Activated T-cell treated with anti-CD3 and anti-CD28 coated beads, Interleukin-2, amount 50 U/mL, for 24 hours (primary cell): ENCODE results near the gene C2orf76.
"Not testable (repeated sequence)": the region's sequence is repeated elsewhere in the genome, so short reads cannot be mapped to it uniquely, and the experiment has no call there.

Source experiments
- DNase-seq: peaks from one replicate; pipeline ENCODE4 v3.0.0-alpha.2; 2020
- H3K27ac Mint-ChIP-seq: 2 replicates; pipeline ENCODE4 v1.8.0; 2020; ENCODE audit warnings: mild to moderate bottlenecking, mixed read lengths
- H3K27me3 Mint-ChIP-seq: 2 replicates; pipeline ENCODE4 v1.8.0; 2020; ENCODE audit warnings: mixed read lengths
- H3K36me3 Mint-ChIP-seq: 2 replicates; pipeline ENCODE4 v1.8.0; 2020; ENCODE audit warnings: low read depth, mixed read lengths
- H3K4me1 Mint-ChIP-seq: 2 replicates; pipeline ENCODE4 v1.8.0; 2020; ENCODE audit warnings: low read depth, mixed read lengths
- H3K4me3 Mint-ChIP-seq: 2 replicates; pipeline ENCODE4 v1.8.0; 2020; ENCODE audit warnings: mild to moderate bottlenecking, moderate library complexity, mixed read lengths
- H3K9me3 Mint-ChIP-seq: 2 replicates; pipeline ENCODE4 v1.8.0; 2020; ENCODE audit warnings: mixed read lengths

Gene C2orf76

DNA sequence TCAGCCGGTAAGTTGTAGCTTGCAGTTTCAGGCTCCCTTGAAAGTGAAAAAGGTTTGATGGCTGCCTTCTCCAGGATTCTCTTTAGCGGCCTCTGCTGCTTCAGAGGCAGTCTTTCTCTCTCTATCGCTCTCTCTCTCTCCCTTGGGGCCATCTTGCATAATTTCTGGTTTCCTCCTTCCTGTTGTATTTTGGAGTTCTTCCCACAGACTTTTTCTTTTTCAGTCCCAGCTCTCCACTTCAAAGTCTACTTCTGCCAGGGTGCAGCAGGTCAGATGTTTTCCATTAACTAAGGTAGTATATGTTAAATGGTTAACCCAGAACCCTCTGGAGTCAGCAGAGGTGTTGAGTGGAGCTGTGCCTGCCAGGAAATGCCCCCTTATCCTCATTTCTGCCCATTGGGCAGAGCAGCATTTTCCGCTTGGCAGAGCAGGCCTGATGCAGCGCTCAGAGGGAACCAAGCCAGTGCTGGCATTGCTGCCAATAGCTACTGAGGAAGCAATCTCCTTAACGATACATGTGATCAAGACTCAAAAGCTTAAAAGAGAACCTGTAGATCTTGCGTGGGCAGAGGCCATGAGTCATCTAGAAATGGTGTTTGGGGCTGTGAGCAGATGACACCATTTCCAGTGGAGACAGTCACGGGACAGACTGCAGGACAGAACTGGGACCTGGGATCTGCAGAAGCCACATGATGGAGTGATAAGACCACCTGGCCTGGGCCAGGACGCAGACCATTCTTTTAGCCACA is 20.9 kb upstream of the C2orf76 start:
- Mint-ChIP-seq H3K9me3 (no peaks in the 10 kb centered on the region), H3K4me1 (peaks cover 8% of the 10 kb centered on the region), H3K4me3 (no peak overlapping the region), H3K36me3 (no peaks in the 10 kb centered on the region), H3K27ac (no peak overlapping the region), H3K27me3 (peaks cover 19% of the 10 kb centered on the region)
- no peak for DNase-seq

DNA sequence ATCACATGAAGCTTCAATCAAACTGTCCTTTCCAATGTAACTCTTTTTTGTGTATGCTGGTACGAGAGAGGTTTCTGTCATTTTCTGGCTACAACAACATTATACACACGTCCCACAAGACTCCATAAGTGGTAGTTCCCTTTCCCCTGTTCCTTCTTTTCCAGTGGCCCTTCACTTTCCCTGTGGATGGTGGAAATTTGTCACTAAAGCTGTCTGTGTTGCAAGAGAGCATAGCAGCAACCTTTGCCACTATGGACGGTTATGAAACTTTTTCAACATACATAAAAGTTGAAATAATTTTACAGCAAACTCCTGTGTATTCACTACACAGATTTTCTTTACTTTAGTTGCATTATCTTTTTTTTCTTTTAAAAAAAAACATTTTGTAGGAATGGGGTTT is 18.8 kb upstream of the C2orf76 start:
- Mint-ChIP-seq H3K4me3 (no peak overlapping the region), H3K36me3 (no peaks in the 10 kb centered on the region), H3K9me3 (no peaks in the 10 kb centered on the region), H3K27me3 (peaks cover 19% of the 10 kb centered on the region), H3K4me1 (peaks cover 8% of the 10 kb centered on the region), H3K27ac (no peak overlapping the region)
- DNase-seq: no peak

DNA sequence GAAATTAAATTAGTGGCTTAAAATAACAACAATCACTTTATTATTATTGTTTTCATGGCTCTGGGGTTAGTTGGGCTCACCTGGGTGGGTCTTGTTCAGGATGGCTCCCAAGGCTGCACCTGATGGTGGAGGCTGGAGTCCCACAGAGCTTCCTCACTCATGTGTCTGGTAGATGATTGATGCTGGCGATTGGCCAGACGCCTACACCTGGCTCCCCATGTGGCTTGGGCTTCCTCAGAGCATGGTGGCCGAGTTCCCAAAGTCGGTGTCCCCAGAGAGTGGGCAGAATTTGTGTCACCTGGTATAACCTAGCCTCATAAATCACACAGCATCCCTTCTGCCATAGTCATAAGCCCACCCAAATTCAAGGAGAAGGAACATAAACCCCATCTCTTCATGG is 18.3 kb upstream of the C2orf76 start:
- Mint-ChIP-seq H3K9me3 (no peaks in the 10 kb centered on the region), H3K4me1 (peaks cover 8% of the 10 kb centered on the region), H3K27me3 (peaks cover 19% of the 10 kb centered on the region), H3K36me3 (no peaks in the 10 kb centered on the region), H3K27ac (no peak overlapping the region), H3K4me3 (no peak overlapping the region)
- DNase-seq: no peak

DNA sequence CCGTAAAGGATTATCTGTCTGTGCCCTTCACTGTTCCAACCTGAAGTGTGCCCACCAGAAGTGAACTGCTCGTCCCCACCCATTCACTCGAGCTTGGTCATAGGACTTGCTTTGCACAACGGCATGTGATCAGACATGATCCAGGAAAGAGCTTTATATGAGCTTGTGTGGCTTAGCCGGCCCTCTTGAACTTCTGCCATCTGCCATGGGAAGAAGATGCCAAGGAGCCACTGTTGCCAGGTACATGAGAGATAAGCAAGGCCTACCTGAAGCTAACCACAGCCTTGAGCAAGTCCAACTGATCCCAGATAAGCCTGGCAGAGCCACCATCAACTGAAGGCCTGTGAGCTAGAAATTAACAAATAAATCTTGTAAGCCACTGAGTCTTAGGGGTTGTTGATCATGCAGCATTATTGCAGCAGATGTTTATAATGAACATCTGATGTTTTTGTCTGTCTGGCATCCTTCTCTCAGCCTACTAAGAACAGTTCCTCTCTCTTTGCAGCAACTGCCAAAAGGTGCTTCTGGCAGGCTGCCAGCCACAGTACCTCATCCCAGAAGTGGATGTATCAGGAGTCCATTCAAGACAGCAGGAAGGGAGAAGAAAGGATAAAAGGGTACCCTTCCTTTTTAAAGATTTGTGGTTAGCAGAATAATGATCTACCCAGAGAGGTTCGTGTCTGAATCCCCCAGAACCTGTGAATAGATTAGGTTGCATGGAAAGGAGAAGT is 16.9 kb upstream of the C2orf76 start:
- Mint-ChIP-seq H3K36me3 (no peaks in the 10 kb centered on the region), H3K27me3 (peaks cover 11% of the 10 kb centered on the region), H3K4me3 (no peak overlapping the region), H3K27ac (no peak overlapping the region), H3K9me3 (no peaks in the 10 kb centered on the region), H3K4me1 (peaks cover 8% of the 10 kb centered on the region)
- DNase-seq: no peak

DNA sequence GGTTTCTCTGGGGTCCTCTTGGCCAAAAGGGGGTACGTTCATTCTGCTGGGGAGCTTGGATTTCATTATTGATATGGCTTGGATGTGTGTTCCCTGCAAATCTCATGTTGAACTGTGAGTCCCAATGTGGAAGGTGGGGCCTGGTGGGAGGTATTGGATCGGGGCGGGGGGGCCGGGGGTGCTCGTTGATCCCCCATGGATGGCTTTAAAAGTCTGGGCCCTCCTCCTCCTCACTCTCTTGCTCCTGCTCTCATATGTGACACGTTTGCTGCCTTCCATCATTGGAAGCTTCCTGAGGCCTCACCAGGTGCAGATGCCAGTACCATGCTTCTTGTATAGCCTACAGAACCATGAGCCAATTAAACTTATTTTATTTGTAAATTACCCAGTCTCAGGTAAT is 11.9 kb upstream of the C2orf76 start:
- H3K27me3 Mint-ChIP-seq: no peaks in the 10 kb centered on the region
- no peaks in the 10 kb centered on the region for H3K9me3 Mint-ChIP-seq
- H3K4me1 Mint-ChIP-seq: no peaks in the 10 kb centered on the region
- no peak overlapping the region for H3K27ac Mint-ChIP-seq
- peaks cover 20% of the 10 kb centered on the region for H3K36me3 Mint-ChIP-seq
- no peak for DNase-seq
- H3K4me3 Mint-ChIP-seq: no peak overlapping the region

DNA sequence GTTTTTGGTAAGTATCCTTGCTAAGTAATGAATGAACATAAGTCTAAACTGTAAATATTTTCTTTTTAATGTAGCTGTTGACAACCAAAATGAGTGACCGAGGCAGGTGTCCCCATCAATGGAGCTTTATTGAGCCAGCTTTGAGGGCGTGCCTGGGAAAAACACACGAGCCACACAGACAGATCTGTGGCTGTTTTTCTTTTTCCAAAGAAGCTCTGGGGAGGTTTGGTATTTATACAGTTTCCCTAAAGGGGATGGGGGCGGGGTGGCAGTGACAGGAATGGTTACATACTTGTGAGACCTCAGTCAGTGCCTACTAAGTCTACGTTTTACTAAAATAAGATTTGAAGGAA is 11.3 kb upstream of the C2orf76 start:
- H3K4me1 Mint-ChIP-seq: no peaks in the 10 kb centered on the region
- H3K36me3 Mint-ChIP-seq: peaks cover 26% of the 10 kb centered on the region
- H3K27me3 Mint-ChIP-seq: no peaks in the 10 kb centered on the region
- H3K9me3 Mint-ChIP-seq: no peaks in the 10 kb centered on the region
- H3K27ac Mint-ChIP-seq: no peak overlapping the region
- no peak for DNase-seq
- no peak overlapping the region for H3K4me3 Mint-ChIP-seq

DNA sequence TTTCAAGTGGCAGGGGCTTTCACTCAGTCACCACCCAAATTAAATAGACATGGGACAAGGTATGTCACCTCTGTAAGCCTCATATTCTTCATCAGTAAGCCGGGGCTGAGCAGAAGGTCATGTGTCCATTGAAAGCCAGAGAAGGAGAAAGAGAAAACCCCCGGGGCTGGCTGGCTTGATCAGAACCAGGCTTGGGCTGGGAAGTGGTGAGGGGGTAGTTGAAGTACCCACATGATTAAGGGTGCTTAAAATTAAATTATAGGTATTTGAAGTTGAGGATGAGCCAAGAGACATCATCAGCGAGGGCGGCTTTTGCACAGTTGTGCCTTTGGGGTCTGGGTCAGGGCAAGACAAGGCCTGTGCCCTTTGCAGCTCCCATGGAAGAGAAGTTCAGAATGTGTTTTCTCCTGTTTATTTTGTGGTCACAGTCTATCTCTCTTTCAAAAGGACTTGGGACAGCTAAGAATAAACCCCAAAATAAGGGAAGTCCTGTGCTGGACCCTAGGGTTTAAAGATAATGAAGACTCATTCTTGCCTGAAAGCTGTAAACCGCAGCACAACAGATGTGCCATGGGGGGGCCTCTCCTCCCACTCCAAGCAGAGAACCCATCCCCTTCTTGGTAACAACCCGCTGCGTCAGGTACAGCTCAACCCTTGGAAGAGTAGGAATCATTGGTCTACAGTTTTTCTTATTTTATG is 10.8 kb upstream of the C2orf76 start:
- no peak overlapping the region for H3K4me3 Mint-ChIP-seq
- no peaks in the 10 kb centered on the region for H3K27me3 Mint-ChIP-seq
- peaks cover 31% of the 10 kb centered on the region for H3K36me3 Mint-ChIP-seq
- no peaks in the 10 kb centered on the region for H3K4me1 Mint-ChIP-seq
- no peak overlapping the region for H3K27ac Mint-ChIP-seq
- DNase-seq: no peak
- no peaks in the 10 kb centered on the region for H3K9me3 Mint-ChIP-seq

DNA sequence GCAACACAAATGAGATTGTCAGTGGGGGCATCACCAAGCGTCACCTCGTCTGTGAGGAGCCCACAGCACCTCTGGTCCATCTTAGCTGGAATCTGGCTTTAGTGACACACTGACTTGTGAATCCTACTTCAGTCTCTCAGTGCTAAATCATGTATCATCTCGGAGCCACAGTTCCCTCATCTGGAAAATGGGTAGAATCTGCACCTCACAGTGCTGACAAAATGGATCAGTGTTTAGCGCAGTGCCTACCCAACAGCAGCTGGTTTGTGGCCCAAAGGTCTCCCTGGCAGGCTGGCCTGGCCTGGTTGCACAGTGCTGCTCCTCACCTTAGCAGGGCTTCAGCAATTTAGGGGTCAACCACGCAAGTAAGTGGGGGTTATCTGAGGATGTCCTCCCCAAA is 10.2 kb upstream of the C2orf76 start:
- H3K9me3 Mint-ChIP-seq: peaks cover 3% of the 10 kb centered on the region
- H3K27ac Mint-ChIP-seq: no peak overlapping the region
- H3K36me3 Mint-ChIP-seq: peaks cover 37% of the 10 kb centered on the region
- no peak for DNase-seq
- H3K4me3 Mint-ChIP-seq: no peak overlapping the region
- H3K4me1 Mint-ChIP-seq: no peaks in the 10 kb centered on the region
- no peaks in the 10 kb centered on the region for H3K27me3 Mint-ChIP-seq

DNA sequence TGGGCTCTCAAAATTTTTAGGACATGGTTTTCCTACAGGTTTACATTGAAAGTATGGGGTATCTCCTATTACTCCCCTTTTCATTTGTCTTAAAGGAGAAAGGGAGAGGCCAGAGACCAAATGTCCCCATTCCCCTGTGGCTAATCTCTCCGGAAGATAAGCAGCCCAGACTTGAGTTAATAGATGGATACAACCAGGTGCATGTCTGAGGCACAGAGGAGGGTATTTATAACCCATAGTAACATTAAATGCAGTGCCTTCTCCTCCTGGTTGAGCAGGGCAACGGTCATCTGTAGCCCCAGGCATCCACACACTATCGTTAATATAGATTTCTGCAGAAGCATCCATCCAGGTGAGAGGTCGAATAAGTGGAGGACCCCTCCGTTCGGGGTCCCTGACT is 9.8 kb upstream of the C2orf76 start:
- not testable (repeated sequence) for H3K9me3 Mint-ChIP-seq, H3K4me3 Mint-ChIP-seq, H3K4me1 Mint-ChIP-seq, DNase-seq, H3K27ac Mint-ChIP-seq, H3K27me3 Mint-ChIP-seq
- peaks cover 41% of the 10 kb centered on the region for H3K36me3 Mint-ChIP-seq

DNA sequence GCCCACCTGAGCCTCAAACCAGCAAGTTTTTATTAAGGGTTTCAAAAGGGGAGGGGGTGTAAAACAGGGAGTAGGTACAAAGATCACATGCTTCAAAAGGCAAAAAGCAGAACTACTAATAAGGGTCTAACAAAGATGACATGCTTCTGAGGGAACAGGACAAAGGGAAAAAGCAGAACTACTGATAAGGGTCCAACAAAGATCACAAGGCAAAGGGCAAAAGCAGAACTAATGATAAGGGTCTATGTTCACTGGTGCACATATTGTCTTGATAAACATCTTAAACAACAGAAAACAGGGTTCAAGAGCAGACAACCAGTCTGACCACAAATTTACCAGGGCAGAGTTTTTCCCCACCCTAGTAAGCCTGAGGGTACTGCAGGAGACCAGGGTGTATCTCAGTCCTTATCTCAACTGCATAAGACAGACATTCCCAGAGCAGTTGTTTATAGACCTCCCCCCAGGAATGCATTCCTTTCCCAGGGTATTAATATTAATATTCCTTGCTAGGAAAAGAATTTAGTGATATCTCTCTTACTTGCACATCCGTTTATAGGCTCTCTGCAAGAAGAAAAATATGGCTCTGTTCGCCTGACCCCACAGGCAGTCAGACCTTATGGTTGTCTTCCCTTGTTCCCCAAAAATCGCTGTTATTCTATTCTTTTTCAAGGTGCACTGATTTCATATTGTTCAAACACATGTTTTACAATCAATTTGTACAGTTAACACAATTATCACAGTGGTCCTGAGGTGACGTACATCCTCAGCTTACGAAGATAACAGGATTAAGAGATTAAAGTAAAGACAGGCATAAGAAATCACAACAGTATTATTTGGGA is 7.5 kb upstream of the C2orf76 start:
- peaks cover 63% of the 10 kb centered on the region for H3K36me3 Mint-ChIP-seq
- not testable (repeated sequence) for DNase-seq, H3K27me3 Mint-ChIP-seq, H3K4me1 Mint-ChIP-seq, H3K9me3 Mint-ChIP-seq, H3K4me3 Mint-ChIP-seq, H3K27ac Mint-ChIP-seq

DNA sequence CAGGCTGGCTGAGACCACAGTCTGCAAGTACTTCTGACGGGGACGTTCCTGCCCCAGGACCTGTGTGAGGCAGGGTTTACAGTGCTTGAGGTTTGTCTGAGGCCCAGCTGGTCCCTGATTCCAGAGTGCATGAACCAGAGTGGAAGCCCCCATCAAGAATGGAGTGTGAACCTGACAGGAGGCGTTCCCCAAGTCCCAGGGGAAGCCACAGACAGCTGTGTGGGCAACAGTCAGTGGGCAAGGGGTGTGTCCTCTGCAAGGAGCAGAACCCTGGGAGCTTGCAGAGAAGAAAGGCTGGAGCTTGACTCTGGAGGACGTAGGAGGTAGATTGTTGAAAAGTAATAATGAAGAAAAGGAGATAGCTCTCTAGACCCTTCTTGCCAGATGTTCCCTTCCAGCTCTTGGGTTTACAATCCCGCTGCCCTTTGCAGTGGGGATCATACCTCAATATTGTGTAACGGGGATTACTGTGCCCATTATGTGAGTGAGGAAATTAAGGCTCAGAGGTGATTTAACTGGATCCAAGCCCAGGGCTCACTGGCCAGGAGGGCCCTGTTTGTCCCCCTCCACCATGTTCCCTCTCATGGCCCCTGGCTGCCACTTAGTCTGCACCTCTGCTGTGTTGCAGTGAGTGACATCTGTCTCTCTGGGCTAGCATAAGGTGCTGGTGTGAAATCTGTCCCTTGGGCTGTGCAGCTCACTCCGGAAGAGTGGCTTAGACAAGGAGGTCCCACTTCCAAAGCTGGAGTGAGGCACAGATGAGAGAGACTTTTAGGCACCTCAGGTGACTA is 6.3 kb upstream of the C2orf76 start:
- H3K4me3 Mint-ChIP-seq: no peak overlapping the region
- peaks cover 3% of the 10 kb centered on the region for H3K9me3 Mint-ChIP-seq
- DNase-seq: no peak
- H3K27ac Mint-ChIP-seq: no peak overlapping the region
- H3K36me3 Mint-ChIP-seq: peaks cover 75% of the 10 kb centered on the region
- no peaks in the 10 kb centered on the region for H3K27me3 Mint-ChIP-seq
- peaks cover 15% of the 10 kb centered on the region for H3K4me1 Mint-ChIP-seq

DNA sequence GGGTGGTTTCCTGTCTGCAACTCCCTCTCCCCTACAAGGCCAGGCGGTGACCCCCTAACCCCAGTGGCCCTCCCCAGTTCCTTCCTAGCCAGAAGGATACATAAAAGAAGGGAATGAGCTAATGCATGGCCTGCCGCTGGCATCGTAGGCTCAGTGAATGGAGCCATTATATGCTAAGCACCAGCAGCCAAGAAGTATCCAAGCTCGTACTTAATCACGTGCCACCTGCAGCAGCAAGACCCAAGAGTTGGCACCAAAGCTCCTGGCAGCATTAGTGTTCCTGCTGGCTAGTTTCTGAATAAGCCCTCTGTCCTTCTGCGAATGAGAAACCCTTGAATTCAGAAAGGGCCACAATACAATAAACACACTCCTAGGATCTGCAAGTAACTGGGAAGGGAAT is 4.5 kb upstream of the C2orf76 start:
- H3K9me3 Mint-ChIP-seq: peaks cover 3% of the 10 kb centered on the region
- H3K4me3 Mint-ChIP-seq: no peak overlapping the region
- peaks cover 18% of the 10 kb centered on the region for H3K4me1 Mint-ChIP-seq
- H3K27me3 Mint-ChIP-seq: no peaks in the 10 kb centered on the region
- no peak overlapping the region for H3K27ac Mint-ChIP-seq
- DNase-seq: no peak
- H3K36me3 Mint-ChIP-seq: peaks cover 92% of the 10 kb centered on the region

DNA sequence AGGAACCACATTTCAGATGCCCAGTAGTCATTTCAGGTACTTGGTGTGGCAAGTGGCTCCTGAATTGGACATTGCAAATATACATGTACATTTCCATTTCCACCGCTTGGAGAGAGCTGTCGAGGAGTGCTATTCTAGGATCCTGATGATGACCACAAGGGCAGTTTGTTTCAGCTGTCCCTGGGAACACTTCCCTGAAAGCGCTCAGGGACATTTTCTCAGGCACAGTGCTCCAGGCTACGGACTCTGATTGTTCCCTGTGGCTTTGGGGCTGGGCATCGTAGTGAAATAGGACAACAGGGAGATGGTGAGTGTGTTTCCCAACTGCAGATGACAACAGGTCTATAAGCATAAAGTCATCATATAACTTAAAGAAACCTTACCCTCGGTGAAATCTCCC is 3.2 kb upstream of the C2orf76 start:
- Mint-ChIP-seq H3K27ac (no peak overlapping the region), H3K4me3 (no peak overlapping the region), H3K9me3 (peaks cover 3% of the 10 kb centered on the region), H3K27me3 (no peaks in the 10 kb centered on the region), H3K36me3 (peaks cover 93% of the 10 kb centered on the region), H3K4me1 (peaks cover 30% of the 10 kb centered on the region)
- DNase-seq: no peak
